ENCODE measurements around the gene CSAD. TPM values are rescaled to one million over a fixed set of nuclear protein-coding genes. Genes with fewer than 3 reads are reported as not detected.
"Not testable (repeated sequence)": the region's sequence is repeated elsewhere in the genome, so short reads cannot be mapped to it uniquely, and the experiment has no call there.

Gene CSAD
- total RNA-seq, 1 experiment from 2014 or later: 2.6 TPM

- no peak for DNase-seq (ENCODE audit: low read depth)
Observed at GRCh38 chr12:53179687-53180219, 972 bp downstream of the CSAD start.

GRCh38 chr12:53178803-53179202 lies 1.9 kb downstream of the CSAD start:
- DNase-seq (ENCODE audit: low read depth): not testable (repeated sequence)

GRCh38 chr12:53177447-53177846 lies 3.3 kb downstream of the CSAD start:
- not testable (repeated sequence) for DNase-seq (ENCODE audit: low read depth)

- no peak for DNase-seq (ENCODE audit: low read depth)
Observed at GRCh38 chr12:53176750-53177149, 4.0 kb downstream of the CSAD start.

GRCh38 chr12:53174881-53175491 lies 5.7 kb downstream of the CSAD start:
- DNase-seq (ENCODE audit: low read depth): peak; percentile 71

- peak; percentile 74 for DNase-seq (ENCODE audit: low read depth)
Observed at GRCh38 chr12:53173085-53173715, 7.5 kb downstream of the CSAD start.

GRCh38 chr12:53172352-53172751 lies 8.4 kb downstream of the CSAD start:
- DNase-seq (ENCODE audit: low read depth): peak; percentile 55

- peak; percentile 55 for DNase-seq (ENCODE audit: low read depth)
Observed at GRCh38 chr12:53171725-53172329, 8.9 kb downstream of the CSAD start.

- peak; percentile 56 for DNase-seq (ENCODE audit: low read depth)
Observed at GRCh38 chr12:53170876-53171724, 9.6 kb downstream of the CSAD start.

GRCh38 chr12:53170215-53170614 lies 10.5 kb downstream of the CSAD start:
- no peak for DNase-seq (ENCODE audit: low read depth)

GRCh38 chr12:53169644-53170043 lies 11.1 kb downstream of the CSAD start:
- no peak for DNase-seq (ENCODE audit: low read depth)

- DNase-seq (ENCODE audit: low read depth): peak; percentile 48
Observed at GRCh38 chr12:53166837-53167236, 13.9 kb downstream of the CSAD start.

- not testable (repeated sequence) for DNase-seq (ENCODE audit: low read depth)
Observed at GRCh38 chr12:53163008-53163407, 17.7 kb downstream of the CSAD start.

- no peak for DNase-seq (ENCODE audit: low read depth)
Observed at GRCh38 chr12:53161119-53161911, 19.4 kb downstream of the CSAD start.

GRCh38 chr12:53160673-53161072 lies 20.1 kb downstream of the CSAD start:
- no peak for DNase-seq (ENCODE audit: low read depth)

GRCh38 chr12:53160000-53160399 lies 20.7 kb downstream of the CSAD start:
- no peak for DNase-seq (ENCODE audit: low read depth)

- DNase-seq (ENCODE audit: low read depth): peak; percentile 65
Observed at GRCh38 chr12:53159195-53159839, 21.4 kb downstream of the CSAD start.

GRCh38 chr12:53152390-53152789 lies 28.3 kb downstream of the CSAD start:
- DNase-seq (ENCODE audit: low read depth): no peak

- DNase-seq (ENCODE audit: low read depth): no peak
Observed at GRCh38 chr12:53151039-53151438, 29.7 kb downstream of the CSAD start.

GRCh38 chr12:53147653-53148052 lies 33.1 kb downstream of the CSAD start:
- DNase-seq (ENCODE audit: low read depth): no peak

GRCh38 chr12:53147181-53147580 lies 33.5 kb downstream of the CSAD start:
- DNase-seq (ENCODE audit: low read depth): no peak

Measured in M059J (cell line).